NCI-H187 treated with DMSO at 0.1 percent for 48 hours (cell line): Measurements from ENCODE around the gene PPM1L.
"Not testable (repeated sequence)": the region's sequence is repeated elsewhere in the genome, so short reads cannot be mapped to it uniquely, and the experiment has no call there.

ENCODE experiments used
- DNase-seq: peaks from one replicate; lab custom pipeline; 2025; lab: John Stamatoyannopoulos, UW

PPM1L gene

DNA sequence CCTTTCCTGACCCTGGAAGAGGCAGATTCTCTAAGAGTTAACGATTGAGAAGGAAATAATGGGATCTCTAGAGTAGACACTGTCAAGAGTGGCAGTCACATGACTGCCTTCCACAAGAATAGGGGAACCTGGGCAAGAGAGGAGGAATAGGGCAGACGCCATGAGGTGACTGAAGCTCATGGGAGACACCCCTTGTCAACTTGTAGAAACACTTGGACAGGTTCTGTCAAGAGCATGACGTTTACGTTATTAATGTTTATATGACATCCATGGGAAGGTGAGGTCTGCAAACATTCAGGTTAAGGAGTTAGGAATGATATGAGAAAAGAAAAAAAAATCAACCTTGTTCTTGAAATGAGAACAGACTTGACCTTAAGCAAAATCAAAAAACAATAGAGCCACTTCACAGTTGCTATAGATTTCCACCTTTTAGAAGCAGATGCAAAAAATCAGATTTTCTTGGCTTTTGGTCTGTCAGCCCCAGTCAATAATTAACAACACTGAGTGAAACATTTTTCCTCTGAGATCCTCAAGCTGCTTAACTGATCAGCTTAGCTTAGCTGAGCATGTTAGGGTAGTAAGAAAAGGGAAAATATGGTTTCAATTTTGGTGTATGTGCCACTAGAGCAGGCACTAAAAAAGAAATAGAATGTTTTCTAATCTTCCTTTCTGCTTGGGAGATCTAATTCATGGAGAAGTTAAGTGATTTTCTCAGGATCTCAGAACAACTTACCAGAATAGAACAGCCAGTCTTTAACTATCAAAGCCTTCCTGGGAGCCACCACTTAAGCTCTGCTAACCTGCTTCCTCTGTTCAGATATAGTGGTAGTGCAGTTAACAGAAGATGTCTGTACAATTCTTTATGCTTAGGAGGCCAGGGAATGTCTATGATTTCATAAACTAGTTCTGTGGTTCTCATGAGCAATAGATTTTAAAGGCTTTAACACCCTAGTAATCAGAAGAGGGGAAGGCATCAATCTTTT is 232.2 kb downstream of the PPM1L start:
- no peak for DNase-seq

DNA sequence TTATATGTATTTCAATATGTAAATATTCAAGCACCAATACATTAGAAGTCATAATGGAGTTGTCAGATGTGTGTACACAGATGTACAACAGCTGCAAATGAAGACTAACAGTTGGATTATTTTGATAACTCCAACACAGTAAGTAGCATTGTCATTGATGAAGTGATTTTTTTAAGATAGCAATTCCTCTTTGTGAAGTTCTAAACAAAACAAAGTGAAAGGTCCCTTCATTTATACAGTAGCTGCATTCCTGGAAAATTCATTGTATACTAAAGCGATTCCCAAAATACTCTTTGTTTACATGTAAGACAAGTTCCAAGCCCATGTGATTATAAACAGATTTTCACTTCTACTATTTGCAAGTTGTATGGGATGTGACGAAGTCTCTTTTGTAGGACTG is 234.4 kb downstream of the PPM1L start:
- no peak for DNase-seq

DNA sequence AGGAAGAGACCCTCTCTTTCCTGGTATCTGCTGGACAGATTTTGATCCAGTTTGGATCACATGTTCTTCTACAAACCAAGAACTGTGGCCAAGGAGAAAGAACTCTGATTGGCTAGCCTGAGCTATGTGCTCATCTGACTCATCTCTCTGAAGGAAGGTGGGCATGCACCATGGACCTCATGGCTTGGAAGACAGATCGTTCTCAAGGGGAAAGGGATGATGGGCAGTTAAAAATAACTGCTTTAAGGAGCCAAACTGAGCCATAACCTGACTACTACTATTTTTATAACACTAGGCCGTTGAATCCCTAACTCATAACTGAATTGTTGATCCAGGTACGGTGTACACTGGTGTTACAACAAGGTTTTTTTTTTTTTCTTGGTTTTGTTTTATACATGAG is 236.7 kb downstream of the PPM1L start:
- no peak for DNase-seq

DNA sequence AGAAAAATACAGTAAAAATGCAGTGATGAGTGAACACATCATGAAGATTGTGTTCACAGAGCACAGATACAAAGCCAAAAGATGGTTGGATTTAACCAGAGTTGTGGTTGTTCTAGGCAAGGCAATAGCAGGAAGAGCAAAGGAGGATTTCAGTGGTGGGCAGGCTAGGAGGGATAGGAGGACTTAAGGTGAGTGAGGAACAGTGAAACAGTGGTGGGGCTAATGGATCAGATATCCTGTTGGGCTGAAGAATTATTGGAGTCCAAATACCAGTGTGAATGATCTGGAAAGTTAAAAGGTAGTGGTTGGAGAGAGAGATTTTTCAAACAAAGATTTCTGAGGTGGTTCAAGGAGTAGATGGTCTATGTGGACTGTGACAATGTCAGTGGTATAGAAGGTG is 240.8 kb downstream of the PPM1L start:
- DNase-seq = no peak

DNA sequence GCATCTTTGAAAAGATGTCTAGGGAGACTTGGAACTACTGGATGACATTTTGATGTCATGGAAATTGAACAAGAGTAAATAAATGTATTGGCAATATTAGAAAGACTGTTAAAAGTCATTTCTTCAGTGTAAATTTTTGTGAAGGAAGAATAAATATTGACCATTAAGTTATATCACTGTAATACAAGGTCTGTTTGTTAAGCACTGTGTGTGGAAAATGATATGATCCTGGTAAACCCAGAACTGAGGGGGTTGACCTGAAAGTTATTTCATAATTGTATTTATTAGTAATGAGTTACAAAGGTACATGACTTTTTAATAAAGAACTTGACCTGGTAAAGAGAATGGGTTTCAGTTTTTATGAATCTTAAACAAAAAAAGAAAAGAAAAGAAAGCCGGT is 242.6 kb downstream of the PPM1L start:
- no peak for DNase-seq

DNA sequence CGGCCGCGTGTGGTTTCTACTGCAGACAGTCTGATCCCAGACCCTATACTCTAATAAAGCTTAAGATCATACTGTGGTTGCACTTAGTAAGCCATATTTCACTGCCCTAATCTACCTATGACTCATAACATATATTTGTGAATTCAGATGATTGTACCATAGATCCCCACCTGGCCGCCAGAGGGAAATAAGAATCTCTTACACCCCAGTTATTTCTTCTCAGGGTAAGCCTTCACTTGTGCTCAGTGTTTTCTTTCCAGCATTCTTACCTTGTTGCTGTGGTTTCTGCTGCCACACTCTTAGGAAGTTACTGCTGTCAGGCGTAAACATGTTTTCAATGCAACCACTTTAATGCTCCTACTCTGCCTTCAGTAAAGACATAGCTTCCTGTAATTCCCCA is 243.2 kb downstream of the PPM1L start:
- no peak for DNase-seq

DNA sequence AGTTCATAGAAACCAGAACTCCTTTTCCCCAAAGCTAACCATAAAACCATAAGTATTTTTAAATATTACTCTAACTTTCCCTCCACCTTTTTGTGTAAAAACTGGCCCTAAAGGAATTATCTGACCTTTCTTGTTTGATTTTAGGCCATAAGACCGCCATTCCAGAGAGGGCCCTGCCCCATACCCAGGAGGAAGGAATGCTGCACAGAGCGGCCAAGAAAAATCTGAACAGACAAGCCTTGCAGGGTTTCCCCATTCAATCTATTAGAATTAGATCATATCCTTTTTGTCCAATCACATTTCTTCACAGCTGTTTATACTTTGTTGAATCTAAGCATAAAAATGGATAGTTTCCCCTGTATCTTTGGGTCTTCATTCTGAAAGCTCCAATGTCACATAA is 252.1 kb downstream of the PPM1L start:
- DNase-seq = no peak

DNA sequence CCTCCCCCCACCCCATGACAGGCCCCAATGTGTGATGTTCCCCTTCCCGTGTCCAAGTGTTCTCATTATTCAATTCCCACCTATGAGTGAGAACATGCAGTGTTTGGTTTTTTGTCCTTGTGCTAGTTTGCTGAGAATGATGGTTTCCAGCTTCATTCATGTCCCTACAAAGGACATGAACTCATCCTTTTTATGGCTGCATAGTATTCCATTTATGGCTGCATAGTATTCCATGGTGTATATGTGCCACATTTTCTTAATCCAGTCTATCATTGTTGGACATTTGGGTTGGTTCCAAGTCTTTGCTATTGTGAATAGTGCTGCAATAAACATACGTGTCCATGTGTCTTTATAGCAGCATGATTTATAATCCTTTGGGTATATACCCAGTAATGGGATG is 254.1 kb downstream of the PPM1L start:
- DNase-seq = not testable (repeated sequence)

DNA sequence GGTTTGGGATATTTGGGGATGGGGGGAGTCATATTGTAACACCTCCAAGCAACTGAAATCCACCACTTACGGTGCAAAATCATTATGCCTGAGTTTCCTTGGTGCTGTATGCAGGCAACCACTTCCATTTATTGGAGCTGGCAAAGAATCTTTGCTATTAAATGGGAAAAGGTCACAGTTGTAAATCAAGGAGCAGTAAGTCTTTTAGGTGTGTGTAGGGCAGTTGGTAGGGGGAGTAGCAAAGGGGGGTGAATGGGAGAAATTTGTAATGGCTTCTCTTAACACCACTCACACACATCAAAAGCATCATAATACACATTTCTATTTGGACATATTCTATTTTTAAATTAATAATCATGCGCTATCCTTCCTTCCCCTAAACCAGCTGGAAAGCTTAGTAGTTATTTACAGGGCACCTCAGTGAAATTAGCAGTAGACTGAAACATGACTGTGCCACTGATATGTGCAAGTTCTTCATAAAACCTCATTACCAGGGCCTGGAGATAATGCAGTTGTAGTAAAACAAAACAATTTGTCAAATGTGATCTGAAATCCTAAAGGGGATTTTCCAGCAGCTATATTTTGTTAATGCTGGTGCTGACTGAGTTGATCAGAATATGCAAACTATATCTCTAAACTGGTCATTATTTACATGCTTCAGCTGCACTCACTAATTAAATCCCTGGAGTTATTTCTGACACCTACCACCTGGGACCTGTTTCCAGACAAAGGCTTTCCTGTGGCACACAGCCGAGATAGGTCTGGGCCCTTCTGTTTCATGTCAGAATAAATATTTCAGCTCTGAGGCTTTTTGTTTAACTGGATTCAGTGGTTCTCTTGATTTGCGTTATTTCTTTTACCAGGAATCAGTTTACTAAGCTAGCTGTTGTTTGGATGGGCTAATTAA is 259.1 kb downstream of the PPM1L start:
- DNase-seq = no peak

DNA sequence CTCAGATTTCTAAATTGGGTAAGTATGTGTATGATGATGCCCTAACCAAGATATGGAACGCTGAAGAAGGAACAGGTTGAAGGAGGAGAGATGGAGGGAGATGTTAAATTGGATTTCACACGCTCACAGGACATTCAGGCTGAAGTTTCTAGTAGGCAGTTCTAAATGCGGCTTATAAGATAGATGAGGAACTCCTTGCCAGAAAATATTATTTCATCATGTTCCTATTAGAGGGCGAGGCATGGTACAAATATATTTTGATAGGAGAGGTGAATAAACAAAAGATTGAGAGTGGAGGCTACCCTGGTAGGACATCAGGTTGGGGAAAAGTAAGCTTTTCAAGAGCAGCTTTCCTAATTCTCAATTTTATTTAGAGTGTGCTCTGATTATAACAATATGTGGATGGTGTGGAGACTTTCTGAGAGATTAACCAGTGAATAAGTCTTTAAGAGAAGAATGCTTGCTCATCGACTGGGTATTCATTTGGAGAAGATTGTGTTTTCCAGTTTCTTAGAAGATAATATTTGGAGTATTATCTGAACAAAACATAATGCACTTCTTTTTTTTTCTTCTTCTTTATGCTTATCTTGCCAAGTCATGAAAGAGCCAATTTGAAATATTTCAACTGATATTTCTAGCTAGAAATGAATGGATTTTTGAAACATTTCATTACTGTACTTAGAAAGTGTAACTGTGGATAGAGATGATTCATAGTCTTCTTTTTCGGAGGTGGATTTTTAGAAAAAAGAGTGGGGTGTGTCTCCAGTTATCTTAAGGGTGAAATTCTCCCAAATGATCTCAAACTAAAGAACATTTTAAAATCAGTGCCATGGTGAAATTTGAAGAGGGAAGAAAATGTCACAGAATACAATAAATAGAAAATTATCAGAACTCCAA is 260.6 kb downstream of the PPM1L start:
- DNase-seq = no peak

DNA sequence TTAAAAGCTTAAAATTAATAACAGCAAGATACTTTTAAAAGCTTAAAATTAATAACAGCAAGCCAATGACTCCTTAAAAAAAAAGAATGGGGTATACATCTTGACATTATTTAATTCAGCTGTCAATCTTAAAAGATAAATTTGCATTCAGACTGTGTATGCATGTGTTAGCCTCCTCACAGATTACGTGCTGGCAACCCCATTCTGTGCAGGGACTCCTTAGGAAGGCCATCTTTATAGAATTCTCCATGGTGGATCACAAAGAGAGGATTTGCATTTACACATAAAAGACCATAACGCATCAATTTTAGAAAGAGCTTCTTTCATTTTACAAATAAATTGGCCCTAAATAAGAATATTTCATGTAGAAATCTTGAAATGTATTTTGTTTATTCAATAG is 261.9 kb downstream of the PPM1L start:
- DNase-seq = no peak

DNA sequence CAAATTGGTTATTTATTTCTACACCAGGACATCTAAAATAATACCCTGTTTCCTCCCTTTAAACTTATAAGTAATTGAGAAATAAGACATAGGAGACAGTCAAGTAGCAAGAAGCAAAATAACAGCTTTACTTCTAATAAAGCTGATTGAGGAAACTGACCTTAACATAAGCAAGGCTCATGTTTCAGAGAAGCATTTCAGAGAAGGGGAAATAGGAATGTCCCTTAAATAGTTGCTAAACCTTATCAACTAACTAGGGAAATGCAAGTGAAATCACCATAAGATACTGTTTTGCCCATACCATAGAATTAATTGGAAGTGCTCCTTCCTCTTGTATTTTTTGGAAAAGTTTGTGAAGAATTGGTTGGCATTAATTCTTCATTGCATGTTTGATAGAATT is 264.2 kb downstream of the PPM1L start:
- no peak for DNase-seq

DNA sequence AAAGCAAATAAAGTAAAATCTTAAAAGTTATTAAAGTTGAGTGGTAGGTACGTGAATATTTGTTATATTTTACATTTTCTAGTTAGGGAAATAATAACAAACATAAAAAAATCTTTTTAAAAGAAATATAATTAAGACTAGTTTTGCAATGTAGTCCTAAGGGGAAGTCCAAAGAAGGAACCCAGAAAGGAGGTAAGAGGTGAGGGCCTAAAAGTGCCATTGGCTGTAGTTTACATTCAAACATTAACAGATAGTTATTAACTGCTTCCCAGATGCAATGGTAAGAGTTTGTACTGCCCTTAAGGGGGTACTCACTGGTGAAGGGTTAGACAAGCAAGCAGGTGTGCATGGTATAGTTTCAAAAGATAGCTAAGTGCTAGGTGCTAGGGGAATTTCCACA is 269.9 kb downstream of the PPM1L start:
- DNase-seq = no peak

DNA sequence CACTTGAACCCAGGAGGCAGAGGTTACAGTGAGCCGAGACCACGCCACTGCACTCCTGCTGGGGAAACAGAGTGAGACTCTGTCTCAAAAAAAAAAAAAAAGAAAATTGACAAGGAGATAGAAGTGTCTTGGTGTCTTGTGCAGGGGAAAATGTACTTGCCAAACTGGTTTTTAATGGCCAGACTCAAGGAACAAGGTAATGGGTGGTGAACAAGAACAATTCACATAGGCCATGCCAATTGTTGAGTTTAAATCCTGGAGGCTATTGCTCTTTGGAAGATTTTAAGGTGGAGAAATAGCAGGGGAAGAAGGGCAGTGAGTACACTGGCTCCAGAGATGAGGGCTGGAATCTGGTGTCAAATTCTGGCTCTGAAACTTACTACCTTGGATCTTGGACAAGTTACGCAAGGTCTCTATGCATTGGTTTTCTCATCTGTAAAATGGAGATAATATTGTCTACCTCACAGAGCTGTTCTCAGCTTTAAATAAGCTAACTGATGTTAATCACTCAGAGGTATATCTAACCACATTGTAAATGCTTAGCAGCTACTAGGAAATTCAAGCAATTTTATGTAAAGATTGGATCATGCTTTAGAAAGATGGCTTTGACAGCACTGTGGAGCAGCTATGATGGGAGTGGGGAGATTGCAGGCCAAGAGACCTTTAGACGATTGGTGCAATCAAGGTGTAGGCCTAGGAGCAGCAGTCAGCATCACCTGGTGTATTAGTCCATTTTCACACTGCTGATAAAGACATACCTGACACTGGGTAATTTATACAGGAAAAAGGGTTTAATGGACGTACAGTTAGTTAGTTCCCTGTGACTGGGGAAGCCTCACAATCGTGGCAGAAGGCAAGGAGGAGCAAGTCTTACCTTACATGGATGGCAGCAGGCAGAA is 270.8 kb downstream of the PPM1L start:
- no peak for DNase-seq

DNA sequence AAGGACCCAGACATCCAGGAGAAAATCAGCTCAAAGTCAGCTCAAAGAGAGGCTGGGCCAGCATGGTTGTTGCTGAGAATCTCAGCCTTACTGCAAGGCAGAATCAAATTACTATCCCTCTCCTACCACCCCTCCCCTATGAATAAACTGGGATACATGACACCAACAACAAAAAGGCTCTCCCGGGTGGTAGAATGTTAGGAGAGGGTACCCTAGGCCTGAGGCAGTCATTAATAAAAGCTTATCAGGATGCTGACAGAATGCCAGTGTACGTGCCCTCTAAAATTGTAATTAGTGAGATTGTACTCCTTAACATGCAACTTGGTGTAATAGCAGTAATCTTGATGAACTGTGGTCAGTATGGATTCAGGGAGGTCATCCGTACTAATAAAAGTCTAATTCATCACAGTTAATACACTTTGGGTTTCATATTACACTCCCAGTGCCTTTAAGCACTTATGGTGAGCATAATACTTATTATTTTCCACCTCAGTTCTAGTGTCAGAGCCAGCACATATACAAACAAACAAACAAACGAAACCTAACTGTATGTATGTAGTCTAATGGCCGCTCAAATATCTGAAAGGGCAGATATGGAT is 272.6 kb downstream of the PPM1L start:
- DNase-seq = no peak

DNA sequence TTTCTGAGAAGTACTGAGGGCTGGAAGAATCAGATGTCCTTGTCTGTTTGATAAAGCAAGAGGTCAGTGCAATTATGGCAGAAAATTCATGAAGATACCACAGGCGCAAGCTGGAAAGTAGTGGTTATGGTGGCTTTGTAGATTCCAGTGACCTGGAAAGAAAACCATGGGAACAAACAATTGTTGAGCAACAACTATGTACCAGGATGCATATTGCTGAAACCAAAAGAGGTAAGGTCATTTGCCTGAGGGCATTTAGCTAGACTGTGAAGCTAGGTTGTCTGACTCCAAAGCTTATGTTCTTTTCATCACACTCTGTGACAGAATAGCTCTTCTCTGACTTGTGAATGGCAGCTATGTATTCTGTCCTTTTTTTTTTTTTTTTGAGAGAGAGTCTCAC is 275.1 kb downstream of the PPM1L start:
- no peak for DNase-seq

DNA sequence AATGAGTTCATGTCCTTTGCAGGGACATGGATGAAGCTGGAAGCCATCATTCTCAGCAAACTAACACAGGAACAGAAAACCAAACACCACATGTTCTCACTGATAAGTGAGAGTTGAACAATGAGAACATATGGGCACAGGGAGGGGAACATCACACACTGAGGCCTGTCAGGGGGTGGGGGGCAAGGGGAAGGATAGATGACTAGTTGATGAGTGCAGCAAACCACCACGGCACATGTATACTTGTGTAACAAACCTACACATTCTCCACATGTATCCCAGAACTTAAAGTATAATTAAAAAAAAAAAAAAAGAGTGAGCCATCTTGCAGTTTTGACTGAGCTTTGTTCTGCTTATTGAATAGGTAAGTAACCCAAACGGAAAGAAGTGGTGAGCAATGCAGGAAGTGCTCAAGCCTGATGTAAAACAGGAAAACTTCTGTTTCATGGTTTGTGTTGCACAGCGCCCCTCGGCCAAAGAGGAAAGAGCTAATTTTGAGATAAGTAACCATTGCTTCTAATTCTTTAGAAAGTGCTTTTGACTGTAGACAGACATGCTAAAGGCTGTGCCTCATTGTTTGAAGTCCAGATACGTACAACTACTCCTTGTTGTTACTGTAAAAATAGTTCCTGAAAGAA is 279.0 kb downstream of the PPM1L start:
- not testable (repeated sequence) for DNase-seq

DNA sequence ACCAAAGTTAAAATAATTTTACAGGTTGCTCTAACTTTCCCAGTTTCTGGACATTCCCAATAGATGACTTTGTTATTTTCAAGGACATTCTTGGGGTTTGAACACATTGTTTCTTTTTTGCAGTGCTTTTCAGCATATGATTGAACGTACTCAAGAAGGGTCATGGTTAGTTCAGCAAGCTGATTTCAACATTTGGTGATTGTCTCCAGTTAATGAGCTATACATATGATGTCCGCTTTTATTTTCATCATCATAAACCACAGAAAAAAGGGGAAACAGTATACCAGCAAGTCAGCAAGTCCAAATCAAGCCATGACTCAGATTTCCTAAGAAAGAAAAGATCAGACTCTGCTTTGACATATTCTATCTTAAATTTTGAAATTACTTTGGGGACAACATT is 279.7 kb downstream of the PPM1L start:
- no peak for DNase-seq

DNA sequence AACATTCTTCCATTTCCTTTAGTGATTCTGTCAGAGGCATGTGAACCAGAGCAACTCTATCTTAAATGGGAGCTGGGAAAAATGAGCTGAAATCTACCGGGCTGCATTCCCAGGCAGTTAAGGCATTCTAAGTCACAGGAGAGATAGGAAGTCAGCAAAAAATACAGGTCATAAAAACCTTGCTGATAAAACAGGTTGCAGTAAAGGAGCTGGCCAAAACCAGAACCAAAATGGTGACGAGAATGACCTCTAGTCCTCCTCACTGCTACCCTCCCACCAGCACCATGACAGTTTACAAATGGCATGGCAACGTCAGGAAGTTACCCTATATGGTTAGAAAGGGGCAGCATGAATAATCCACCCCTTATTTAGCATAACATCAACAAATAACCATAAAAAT is 282.7 kb downstream of the PPM1L start:
- no peak for DNase-seq

DNA sequence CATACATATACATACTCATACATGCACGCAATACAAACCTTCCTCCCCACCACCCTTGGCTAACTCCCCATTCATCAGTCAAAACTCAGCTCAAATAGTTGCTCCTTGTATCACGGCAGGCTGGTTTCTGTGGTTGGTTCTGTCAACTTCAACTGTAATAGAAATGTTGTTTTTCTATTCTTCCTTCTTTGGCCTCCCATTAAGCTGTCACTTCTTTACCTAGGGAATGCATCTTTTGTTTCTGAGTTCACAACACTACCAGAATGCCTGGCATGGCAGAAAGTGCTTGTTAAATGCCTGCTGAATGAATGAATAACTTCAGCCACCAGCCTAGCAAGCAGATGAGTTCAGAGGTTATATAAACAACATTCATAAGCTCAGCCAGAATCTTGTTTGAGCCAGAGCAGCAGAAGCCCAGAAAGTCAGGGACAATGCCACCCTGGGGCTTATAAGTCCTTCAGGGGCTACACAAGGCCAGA is 286.0 kb downstream of the PPM1L start:
- no peak for DNase-seq
